Fibroblast of skin of right quadriceps (primary cell): ENCODE data around the gene SIPA1L3.

Experiments
- DNase-seq: peaks from one replicate; pipeline ENCODE4 v3.0.0-alpha.2; 2013

SIPA1L3 gene

DNA sequence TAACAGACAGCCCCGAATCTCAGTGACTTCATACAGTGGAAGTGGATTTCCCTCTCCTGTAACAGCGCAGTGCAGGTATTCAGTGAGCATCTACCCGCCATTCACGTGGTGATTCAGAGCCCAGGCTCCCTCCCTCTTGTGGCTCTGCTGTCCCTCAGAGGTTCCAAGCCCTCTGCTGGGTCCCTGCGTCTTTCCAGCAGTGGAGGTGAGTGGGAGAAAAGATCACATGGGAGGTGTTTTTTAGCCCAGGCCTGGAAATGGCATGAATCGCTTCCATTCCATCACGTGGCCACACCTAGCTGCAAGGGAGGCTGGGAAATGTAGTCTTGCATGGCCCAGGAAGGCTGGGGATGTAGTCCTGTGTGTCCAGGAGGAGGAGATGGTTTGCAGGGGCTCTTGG is 255.6 kb downstream of the SIPA1L3 start:
- no peak for DNase-seq

GRCh38 chr19:38163419-38164290 is 256.6 kb downstream of the SIPA1L3 start:
- no peak for DNase-seq

- no peak for DNase-seq
Observed at GRCh38 chr19:38164526-38164925, 257.5 kb downstream of the SIPA1L3 start.

GRCh38 chr19:38165335-38165734 is 258.3 kb downstream of the SIPA1L3 start:
- DNase-seq = no peak

- DNase-seq = no peak
Observed at GRCh38 chr19:38168637-38169036, 261.6 kb downstream of the SIPA1L3 start.

GRCh38 chr19:38170334-38170733 is 263.3 kb downstream of the SIPA1L3 start:
- no peak for DNase-seq

GRCh38 chr19:38172001-38172400 is 265.0 kb downstream of the SIPA1L3 start:
- no peak for DNase-seq

DNA sequence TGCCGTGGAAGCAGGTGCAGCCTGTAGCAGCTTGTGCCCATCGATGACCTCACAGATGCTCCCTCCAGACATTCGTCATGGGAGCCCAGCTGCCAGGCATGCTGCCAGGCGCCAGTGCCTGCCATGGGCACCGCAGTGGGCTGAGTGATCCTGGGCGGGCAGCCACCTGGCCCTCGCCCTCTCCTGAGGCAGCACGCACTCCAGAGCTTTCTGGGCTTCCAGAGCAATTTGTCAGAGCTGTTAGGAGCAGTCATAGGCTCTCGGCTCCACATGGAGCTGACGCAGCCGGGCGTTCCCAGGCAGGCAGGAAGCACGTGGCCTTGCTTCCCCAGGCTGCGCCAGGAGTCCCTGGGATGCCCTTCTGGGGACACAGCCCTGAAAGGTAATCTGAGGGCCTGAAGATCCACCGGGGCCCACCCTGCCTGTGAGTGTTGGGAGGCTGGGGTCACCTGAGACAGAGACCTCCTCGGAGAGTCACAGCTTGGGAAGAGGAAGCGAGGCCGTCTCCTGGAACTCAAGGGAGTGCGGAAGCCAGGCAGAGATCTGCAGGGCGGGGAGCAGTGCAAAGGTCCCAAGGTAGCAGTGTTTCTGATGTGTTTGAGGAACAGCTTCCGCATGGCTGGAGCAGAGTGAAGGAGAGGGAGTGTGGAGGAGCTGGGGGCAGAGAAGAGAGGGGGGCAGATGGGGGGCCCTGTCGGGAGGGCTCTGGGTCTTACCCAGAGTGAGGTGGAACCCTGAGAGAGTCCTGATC is 266.5 kb downstream of the SIPA1L3 start:
- peak; percentile 7 for DNase-seq

DNA sequence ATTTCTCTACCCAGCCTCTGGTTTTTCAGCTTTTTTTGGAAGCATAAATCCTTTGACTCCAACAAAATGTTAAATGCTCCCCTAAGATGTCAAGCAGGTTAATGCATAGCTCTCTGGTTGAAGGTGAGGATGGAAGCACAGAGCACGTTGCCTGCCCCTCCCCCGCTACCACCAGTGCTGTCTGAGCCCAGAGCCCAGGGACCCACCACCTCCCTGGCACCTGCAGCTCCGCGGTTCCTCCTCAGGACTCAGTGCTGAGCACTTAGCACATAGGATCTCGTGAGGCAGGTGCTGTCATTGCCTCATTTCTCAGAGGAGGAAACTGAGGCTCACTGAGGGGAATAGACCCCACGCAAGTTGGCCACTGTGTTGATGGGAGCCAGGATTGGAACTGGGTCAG is 268.4 kb downstream of the SIPA1L3 start:
- DNase-seq = no peak

DNA sequence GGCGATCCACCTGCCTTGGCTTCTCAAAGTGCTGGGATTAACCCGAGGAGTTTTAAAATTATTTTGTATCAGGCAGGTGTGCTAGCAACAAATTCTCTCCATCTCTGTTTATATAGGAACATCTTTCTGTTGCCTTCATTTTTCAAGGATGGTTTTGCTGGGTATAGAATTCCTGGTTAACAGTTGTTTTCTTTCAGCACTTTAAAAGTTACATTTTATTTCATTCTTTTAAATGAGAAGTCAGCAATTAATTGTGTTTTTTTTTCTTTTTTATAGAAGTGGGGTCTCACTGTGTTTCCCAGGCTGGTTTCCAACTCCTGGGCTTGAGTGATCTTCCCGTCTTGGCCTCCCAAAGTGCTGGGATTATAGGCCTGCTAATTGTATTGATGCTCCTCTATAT is 273.1 kb downstream of the SIPA1L3 start:
- DNase-seq = no peak

- DNase-seq = no peak
Observed at GRCh38 chr19:38182536-38183210, 275.7 kb downstream of the SIPA1L3 start.

DNA sequence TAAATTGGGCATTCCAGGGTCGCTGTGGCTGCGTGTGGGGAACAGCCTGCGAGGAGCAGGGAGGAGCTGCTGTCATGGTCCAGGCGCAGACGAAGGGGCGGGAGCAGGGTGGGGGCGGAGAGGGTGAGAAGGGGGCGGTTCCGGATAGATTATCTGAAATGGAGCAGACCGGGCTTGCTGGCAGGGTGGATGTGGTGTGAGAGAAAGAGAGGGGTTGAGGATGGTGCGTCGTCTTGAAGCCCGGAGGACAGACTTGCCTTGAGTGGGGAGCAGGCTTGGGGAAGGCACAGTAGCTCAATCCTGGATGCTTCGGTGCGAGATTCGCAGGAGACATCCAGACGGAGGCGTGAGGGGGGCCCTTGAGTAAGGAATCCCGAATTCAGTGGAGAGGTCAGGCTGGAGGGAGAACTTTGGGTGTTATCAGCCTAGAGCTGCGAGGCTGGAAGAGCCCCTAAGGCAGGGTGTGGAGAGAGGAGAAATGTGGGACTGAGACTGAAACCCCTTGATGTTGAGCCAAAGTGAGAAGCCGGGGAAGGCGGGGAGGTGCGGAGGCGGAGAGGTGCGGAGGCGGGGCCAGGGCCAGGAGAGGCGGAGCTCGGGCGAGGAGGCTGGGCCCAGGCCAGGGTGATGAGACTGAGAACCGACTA is 276.4 kb downstream of the SIPA1L3 start:
- DNase-seq = peak; percentile 9

- DNase-seq = no peak
Observed at GRCh38 chr19:38184815-38185214, 277.8 kb downstream of the SIPA1L3 start.

DNA sequence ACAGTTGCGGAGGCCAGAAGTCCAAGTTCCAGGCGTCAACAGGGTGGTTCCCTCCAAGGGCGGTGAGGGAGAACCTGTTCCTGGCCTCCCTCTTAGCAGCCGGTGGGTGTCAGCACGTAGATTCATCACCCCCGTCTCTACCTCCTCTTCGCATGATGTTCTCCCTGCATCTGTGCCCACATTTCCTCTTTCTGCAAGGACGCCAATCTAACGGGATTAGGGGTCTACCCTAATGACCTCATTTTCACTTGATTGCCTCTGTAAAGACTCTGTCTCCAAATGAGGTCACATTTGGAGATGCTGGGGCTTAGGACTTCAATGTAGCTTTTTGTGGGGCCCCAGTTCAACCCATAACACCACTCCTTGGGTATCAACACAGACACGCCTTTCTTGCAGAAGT is 278.6 kb downstream of the SIPA1L3 start:
- DNase-seq = no peak

GRCh38 chr19:38190061-38190460 is 283.1 kb downstream of the SIPA1L3 start:
- DNase-seq = no peak

GRCh38 chr19:38190793-38191192 is 283.8 kb downstream of the SIPA1L3 start:
- no peak for DNase-seq

- no peak for DNase-seq
Observed at GRCh38 chr19:38191747-38192146, 284.7 kb downstream of the SIPA1L3 start.

DNA sequence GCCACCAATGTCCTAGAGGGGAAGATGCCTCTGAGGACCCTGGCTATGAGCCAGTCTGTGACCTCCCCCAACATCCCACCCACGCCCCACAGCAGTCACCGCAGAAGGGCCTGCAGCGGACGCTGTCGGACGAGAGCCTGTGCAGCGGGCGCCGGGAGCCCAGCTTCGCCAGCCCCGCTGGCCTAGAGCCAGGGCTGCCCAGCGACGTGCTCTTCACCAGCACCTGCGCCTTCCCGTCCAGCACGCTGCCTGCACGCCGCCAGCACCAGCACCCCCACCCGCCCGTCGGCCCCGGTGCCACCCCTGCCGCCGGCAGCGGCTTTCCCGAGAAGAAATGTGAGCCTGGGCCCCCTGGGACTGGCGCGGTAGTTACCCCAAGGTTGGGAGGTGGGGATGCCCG is 286.4 kb downstream of the SIPA1L3 start:
- DNase-seq = no peak

DNA sequence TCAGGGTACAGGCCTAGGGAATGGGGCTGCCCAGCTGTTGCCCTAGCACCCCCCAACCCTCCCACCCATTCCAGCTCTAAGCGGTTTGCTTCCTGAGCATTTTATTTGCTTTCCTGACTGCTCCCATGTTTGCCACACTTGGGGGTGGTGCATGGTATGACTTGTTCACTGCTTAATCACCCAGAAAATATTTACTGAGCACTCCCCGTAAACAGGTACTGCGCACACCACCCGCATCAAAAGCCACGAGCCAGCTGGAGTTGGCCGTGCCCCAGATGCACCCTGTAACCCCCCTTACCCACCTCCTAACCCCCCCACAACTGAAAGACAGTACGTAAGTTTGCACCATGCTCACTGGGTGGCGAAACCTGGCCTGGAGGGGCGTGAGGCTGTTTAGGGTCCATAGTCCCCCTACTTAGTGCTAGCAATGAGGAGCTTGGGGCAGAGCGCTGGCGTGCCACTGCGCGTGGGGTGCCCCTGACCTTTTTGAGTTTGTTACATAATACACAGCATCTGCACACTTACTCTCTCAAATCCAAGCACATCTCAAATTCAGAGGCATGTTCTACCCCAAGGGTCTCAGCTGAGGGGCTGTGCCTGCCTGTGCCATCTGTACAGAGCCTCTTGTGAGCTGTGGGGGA is 287.2 kb downstream of the SIPA1L3 start:
- no peak for DNase-seq

DNA sequence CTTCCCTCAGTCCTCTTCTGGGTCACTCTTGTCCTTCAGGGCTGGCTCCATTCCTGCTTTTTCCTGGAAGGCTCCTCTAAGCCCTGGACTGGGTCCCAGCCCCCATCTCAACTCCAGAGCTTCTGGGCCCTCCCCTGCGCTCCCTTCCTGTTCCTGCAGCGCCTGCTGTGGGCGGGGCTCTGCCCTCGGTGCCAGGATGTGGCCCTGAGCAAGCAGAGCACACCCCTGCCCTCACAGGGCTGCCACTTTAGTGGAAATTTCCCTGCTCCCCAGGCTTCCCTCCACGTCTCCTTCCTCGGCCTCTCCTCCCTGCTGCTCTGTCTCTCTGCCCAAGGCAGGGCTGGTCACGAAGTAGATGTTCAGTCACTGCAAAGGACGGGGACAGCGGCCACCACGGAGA is 288.2 kb downstream of the SIPA1L3 start:
- DNase-seq = no peak

- DNase-seq = no peak
Observed at GRCh38 chr19:38196245-38196837, 289.3 kb downstream of the SIPA1L3 start.
